Gastroesophageal sphincter (tissue), 3 donors: ENCODE results near the gene C13orf42.

ENCODE experiments used
- CTCF ChIP-seq, 4 experiments: fragments of 200-600 bp in 2 of 4; fragments of 450-650 bp in 2 of 4; sonication (generic) in 1 of 4; IDR thresholded peaks; one replicate each; pipeline ENCODE4 v1.5.1; 2017 to 2019; ENCODE audit warnings: antibody characterized with exemption in 4 of 4, mild to moderate bottlenecking in 2 of 4, moderate library complexity in 2 of 4
- POLR2A ChIP-seq, 2 donors: fragments of 450-650 bp; IDR thresholded peaks; one replicate each; pipeline ENCODE4 v1.6.1; 2017; ENCODE audit warnings: antibody characterized with exemption in 2 of 2, mild to moderate bottlenecking in 2 of 2, moderate library complexity in 1 of 2

GRCh38 chr13:51043310-51043709, 67.8 kb downstream of the C13orf42 start:
- no peak for TF ChIP-seq POLR2A (IDR thresholded peaks at IDR 0.05)
- TF ChIP-seq CTCF (IDR thresholded peaks at IDR 0.05), result no peak
